ENCODE results near the gene TMEM156. TPM values are rescaled to one million over a fixed set of nuclear protein-coding genes. Genes with fewer than 3 reads are reported as not detected.

Gene TMEM156
- total RNA-seq, 3 donors from 2014 or later (not counting 1 experiment from before 2014, with no cell fraction given): 13.8 to 22.3 (median 16.8) TPM

DNA sequence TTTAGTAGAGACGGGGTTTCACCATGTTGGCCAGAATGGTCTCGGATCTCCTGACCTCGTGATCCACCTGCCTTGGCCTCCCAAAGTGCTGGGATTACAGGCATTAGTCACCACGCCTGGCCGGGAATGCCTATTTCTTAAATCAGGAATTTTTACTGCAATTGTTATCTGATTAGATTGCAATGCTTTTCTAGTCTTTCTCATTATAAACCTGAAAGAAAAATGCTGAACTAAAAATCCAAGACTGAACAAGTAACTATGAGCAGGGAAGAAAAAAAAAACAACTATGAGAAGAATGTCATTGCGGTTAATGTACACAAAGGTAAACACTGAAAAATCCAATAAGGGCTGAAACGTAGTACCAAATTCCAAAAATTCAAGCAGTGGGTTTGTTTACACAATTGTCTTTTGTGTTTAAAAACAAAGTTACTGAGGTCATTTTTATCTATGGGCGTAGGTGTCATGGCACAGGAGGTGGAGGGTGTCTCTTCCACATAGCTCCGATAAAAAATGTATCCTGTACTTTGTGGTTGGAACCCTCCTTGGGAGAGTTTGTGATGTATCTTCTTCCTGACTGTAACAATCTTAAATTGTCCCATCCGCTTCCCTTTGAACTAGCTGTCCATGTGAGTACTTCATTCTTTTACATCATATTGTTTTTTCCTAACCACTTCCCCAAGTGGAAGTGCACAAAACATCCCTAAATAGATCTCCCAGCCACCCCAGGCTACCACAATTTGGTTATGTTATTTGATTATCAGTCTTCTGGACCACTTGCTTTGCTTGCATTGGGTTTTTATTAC lies 11.1 kb upstream of the TMEM156 start:
- Mint-ChIP-seq H3K4me3 (peak overlapping the region; percentile 90), H3K9me3 (no peaks in the 10 kb centered on the region), H3K4me1 (peaks cover 30 to 36% of the 10 kb centered on the region in 2 donors), H3K27ac (peak overlapping the region; percentile 92 to 93), H3K27me3 (ENCODE audit: low read depth in 2 of 2) (no peaks in the 10 kb centered on the region), H3K36me3 (no peaks in the 10 kb centered on the region)
- Histone ChIP-seq H3K9me3 (ENCODE audit: control insufficient read depth, insufficient read depth, low read length) (no peaks in the 10 kb centered on the region), H3K27ac (ENCODE audit: low read length) (peak overlapping the region; percentile 80), H3K4me3 (ENCODE audit: low read length) (no peak overlapping the region), H3K4me1 (ENCODE audit: control insufficient read depth, insufficient read depth, low read length) (peaks cover 20% of the 10 kb centered on the region), H3K36me3 (ENCODE audit: control insufficient read depth, insufficient read depth, low read length) (no peaks in the 10 kb centered on the region), H3K27me3 (ENCODE audit: control insufficient read depth, insufficient read depth, low read length) (no peaks in the 10 kb centered on the region)
- DNase-seq: no peak
- no peak for ATAC-seq
- TF ChIP-seq, protein P1, sequence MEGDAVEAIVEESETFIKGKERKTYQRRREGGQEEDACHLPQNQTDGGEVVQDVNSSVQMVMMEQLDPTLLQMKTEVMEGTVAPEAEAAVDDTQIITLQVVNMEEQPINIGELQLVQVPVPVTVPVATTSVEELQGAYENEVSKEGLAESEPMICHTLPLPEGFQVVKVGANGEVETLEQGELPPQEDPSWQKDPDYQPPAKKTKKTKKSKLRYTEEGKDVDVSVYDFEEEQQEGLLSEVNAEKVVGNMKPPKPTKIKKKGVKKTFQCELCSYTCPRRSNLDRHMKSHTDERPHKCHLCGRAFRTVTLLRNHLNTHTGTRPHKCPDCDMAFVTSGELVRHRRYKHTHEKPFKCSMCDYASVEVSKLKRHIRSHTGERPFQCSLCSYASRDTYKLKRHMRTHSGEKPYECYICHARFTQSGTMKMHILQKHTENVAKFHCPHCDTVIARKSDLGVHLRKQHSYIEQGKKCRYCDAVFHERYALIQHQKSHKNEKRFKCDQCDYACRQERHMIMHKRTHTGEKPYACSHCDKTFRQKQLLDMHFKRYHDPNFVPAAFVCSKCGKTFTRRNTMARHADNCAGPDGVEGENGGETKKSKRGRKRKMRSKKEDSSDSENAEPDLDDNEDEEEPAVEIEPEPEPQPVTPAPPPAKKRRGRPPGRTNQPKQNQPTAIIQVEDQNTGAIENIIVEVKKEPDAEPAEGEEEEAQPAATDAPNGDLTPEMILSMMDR (IDR thresholded peaks at IDR 0.05): no peak
- intact Hi-C loops (cut with micrococcal nuclease): loop anchor here (10.0 kb wide), 1 partner anchor 412 kb away; the partner anchor contains the start of genes LIAS and RPL9
- 87% methylated on average over 9 of the region's 10 CpGs for WGBS (ENCODE audit: insufficient coverage)

DNA sequence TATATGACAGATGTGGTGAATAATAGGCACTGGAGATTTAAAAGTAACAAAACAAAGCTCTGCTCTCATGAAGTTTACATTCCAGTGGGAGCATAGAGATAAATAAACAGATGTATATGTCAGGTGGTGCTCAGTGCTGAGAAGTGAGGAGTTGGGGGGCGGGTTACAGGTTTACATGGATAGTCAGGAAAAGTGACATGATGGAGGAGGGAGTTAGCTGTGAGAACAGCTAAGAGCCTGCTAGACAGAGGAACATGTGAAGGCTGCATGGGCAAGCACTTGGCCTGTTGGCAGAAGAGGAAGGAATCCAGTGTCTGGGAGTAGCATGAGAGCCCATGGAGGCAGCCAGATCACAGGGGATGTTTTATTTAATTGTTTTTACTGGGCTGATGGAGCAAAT lies 10.2 kb upstream of the TMEM156 start:
- no peak for DNase-seq
- Mint-ChIP-seq H3K4me3 (peak overlapping the region; percentile 33), H3K27ac (peak overlapping the region; percentile 14 to 93), H3K27me3 (ENCODE audit: low read depth in 2 of 2) (no peaks in the 10 kb centered on the region), H3K36me3 (no peaks in the 10 kb centered on the region), H3K9me3 (no peaks in the 10 kb centered on the region), H3K4me1 (peaks cover 21 to 27% of the 10 kb centered on the region in 2 donors)
- no peak overlapping the region for H3K27ac ChIP-seq (ENCODE audit: low read length)
- H3K4me3 ChIP-seq (ENCODE audit: low read length): no peak overlapping the region
- no peaks in the 10 kb centered on the region for H3K27me3 ChIP-seq (ENCODE audit: control insufficient read depth, insufficient read depth, low read length)
- no peak for ATAC-seq
- H3K9me3 ChIP-seq (ENCODE audit: control insufficient read depth, insufficient read depth, low read length): no peaks in the 10 kb centered on the region
- 93% methylated on average over 1 of the region's 1 CpG for WGBS (ENCODE audit: insufficient coverage)
- TF ChIP-seq, protein P1 (IDR thresholded peaks at IDR 0.05): no peak
- intact Hi-C loops (cut with micrococcal nuclease): loop anchor here (10.0 kb wide), 1 partner anchor 412 kb away; the partner anchor contains the start of genes LIAS and RPL9
- H3K4me1 ChIP-seq (ENCODE audit: control insufficient read depth, insufficient read depth, low read length): peaks cover 20% of the 10 kb centered on the region
- H3K36me3 ChIP-seq (ENCODE audit: control insufficient read depth, insufficient read depth, low read length): no peaks in the 10 kb centered on the region

DNA sequence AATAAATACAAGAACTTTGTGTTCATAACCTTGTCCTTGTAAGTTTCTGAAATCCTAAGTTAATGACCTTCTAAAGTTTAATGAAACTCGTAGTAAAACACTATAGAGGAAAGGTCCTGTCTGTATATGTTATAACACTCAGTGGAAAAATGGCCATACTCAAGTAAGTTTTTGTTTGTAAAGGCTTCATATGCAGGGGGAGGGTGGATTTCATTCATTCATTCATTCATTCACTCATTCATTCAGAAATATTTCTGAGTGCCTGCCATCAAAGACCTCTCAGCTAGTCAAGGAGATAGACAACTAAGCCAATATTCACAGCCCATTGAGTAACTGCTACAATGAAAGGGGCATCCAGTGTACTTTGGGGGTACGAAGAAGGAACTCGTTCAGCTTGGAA lies 6.9 kb upstream of the TMEM156 start:
- H3K9me3 Mint-ChIP-seq: no peaks in the 10 kb centered on the region
- H3K36me3 ChIP-seq (ENCODE audit: control insufficient read depth, insufficient read depth, low read length): no peaks in the 10 kb centered on the region
- no peak overlapping the region for H3K27ac Mint-ChIP-seq
- H3K27me3 ChIP-seq (ENCODE audit: control insufficient read depth, insufficient read depth, low read length): no peaks in the 10 kb centered on the region
- H3K4me3 Mint-ChIP-seq: no peak overlapping the region
- H3K36me3 Mint-ChIP-seq: no peaks in the 10 kb centered on the region
- H3K27me3 Mint-ChIP-seq (ENCODE audit: low read depth in 2 of 2): no peaks in the 10 kb centered on the region
- 97% methylated on average over 3 of the region's 3 CpGs for WGBS (ENCODE audit: insufficient coverage)
- H3K4me1 Mint-ChIP-seq: peaks cover 11% of the 10 kb centered on the region in 2 donors
- H3K4me3 ChIP-seq (ENCODE audit: low read length): no peak overlapping the region
- TF ChIP-seq, protein P1 (IDR thresholded peaks at IDR 0.05): no peak
- H3K9me3 ChIP-seq (ENCODE audit: control insufficient read depth, insufficient read depth, low read length): no peaks in the 10 kb centered on the region
- intact Hi-C loops (cut with micrococcal nuclease): no loop called here
- H3K27ac ChIP-seq (ENCODE audit: low read length): no peak overlapping the region
- ATAC-seq (no peak), DNase-seq (no peak)
- peaks cover 9% of the 10 kb centered on the region for H3K4me1 ChIP-seq (ENCODE audit: control insufficient read depth, insufficient read depth, low read length)

All from natural killer cell (primary cell).